ENCODE measurements around the gene XYLT2. TPM values are rescaled to one million over a fixed set of nuclear protein-coding genes. Genes with fewer than 3 reads are reported as not detected.

Gene XYLT2
- total RNA-seq, 1 donor from 2014 or later = 33.3 TPM

- DNase-seq (ENCODE audit: low spot score in 2 of 2, unreplicated experiment in 2 of 2) = no peak
- peak overlapping the region; percentile 85 for H3K27ac Mint-ChIP-seq
- H3K36me3 Mint-ChIP-seq = peaks cover 13% of the 10 kb centered on the region
Measured at GRCh38 chr17:50364715-50365114, 18.8 kb downstream of the XYLT2 start.

GRCh38 chr17:50365165-50365564 is 19.2 kb downstream of the XYLT2 start:
- Mint-ChIP-seq H3K36me3 (peaks cover 14% of the 10 kb centered on the region), H3K9me3 (no peaks in the 10 kb centered on the region), H3K4me1 (peaks cover 18% of the 10 kb centered on the region), H3K4me3 (no peak overlapping the region), H3K27ac (peak overlapping the region; percentile 59), H3K27me3 (ENCODE audit: low read depth) (no peaks in the 10 kb centered on the region)
- TF ChIP-seq CTCF (IDR thresholded peaks at IDR 0.05; ENCODE audit: unreplicated experiment) = no peak
- no peak for DNase-seq (ENCODE audit: low spot score in 2 of 2, unreplicated experiment in 2 of 2)

More at GRCh38 chr17:50364715-50365114, 18.8 kb downstream of the XYLT2 start:
- Mint-ChIP-seq H3K9me3 (no peaks in the 10 kb centered on the region), H3K27me3 (ENCODE audit: low read depth) (no peaks in the 10 kb centered on the region), H3K4me3 (no peak overlapping the region), H3K4me1 (peaks cover 18% of the 10 kb centered on the region)
- TF ChIP-seq CTCF (IDR thresholded peaks at IDR 0.05; ENCODE audit: unreplicated experiment) = no peak

GRCh38 chr17:50365649-50366393 is 19.9 kb downstream of the XYLT2 start:
- no peak for TF ChIP-seq CTCF (IDR thresholded peaks at IDR 0.05; ENCODE audit: unreplicated experiment)
- no peak for DNase-seq (ENCODE audit: low spot score in 2 of 2, unreplicated experiment in 2 of 2)
- Mint-ChIP-seq H3K9me3 (no peaks in the 10 kb centered on the region), H3K36me3 (peaks cover 18% of the 10 kb centered on the region), H3K27ac (peak overlapping the region; percentile 59), H3K4me3 (no peak overlapping the region), H3K27me3 (ENCODE audit: low read depth) (no peaks in the 10 kb centered on the region), H3K4me1 (peaks cover 18% of the 10 kb centered on the region)

GRCh38 chr17:50367401-50367800 is 21.5 kb downstream of the XYLT2 start:
- no peaks in the 10 kb centered on the region for H3K9me3 Mint-ChIP-seq
- no peak for DNase-seq (ENCODE audit: low spot score in 2 of 2, unreplicated experiment in 2 of 2)
- H3K4me1 Mint-ChIP-seq = peaks cover 24% of the 10 kb centered on the region
- no peaks in the 10 kb centered on the region for H3K27me3 Mint-ChIP-seq (ENCODE audit: low read depth)
- H3K4me3 Mint-ChIP-seq = no peak overlapping the region
- no peak overlapping the region for H3K27ac Mint-ChIP-seq
- peaks cover 20% of the 10 kb centered on the region for H3K36me3 Mint-ChIP-seq
- no peak for TF ChIP-seq CTCF (IDR thresholded peaks at IDR 0.05; ENCODE audit: unreplicated experiment)

- TF ChIP-seq CTCF (IDR thresholded peaks at IDR 0.05; ENCODE audit: unreplicated experiment) = no peak
- H3K4me1 Mint-ChIP-seq = peaks cover 21% of the 10 kb centered on the region
- no peak overlapping the region for H3K27ac Mint-ChIP-seq
- no peak for DNase-seq (ENCODE audit: low spot score in 2 of 2, unreplicated experiment in 2 of 2)
- H3K9me3 Mint-ChIP-seq = no peaks in the 10 kb centered on the region
- H3K4me3 Mint-ChIP-seq = peak overlapping the region; percentile 50
- peaks cover 20% of the 10 kb centered on the region for H3K36me3 Mint-ChIP-seq
- H3K27me3 Mint-ChIP-seq (ENCODE audit: low read depth) = no peaks in the 10 kb centered on the region
Measured at GRCh38 chr17:50370052-50370451, 24.1 kb downstream of the XYLT2 start.

Measured in mesothelial cell of epicardium (in vitro differentiated cells).